ENCODE data around the gene LSM8.
A peak's percentile ranks its signal among the peaks of the same experiment; 100 is the strongest.
"Not testable (repeated sequence)": the region's sequence is repeated elsewhere in the genome, so short reads cannot be mapped to it uniquely, and the experiment has no call there.

The LSM8 gene

DNA sequence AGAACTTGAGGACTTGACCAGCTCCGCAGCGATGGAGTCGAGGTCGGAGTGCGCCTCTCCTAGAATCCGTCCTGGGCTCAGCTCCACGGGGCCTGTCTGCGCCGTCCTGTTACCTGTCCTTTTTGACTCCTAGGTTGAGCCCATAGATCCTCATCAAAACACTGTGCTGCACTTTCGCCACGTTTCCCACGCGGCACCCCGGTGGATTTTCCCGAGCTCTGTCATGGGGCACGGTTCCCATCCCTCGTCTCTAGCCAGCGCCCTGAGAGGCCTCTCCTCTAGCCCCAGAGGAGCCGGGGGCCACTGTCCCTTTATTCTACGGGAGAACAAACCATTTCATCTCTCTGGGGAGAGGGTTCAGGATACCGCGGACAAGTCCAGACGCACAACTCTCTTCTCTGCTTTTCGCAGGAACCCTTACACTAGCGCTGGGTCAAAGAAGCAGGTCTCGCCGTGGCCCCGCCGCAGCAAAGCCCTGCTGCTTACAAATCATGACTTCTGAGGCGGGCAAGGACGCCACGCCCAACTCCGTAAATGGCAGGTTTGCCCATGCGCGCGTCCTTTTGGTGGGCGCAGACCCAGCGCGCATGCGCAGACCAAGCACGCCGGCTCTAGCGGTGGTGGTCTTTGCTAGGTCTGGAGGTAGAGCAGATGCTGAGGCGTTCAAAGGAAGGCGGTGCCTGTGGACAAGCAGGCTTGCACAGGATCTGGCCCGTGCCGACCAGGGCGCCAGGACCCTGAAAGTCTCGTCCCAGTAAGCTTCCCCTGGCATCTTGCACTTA lies 30.3 kb downstream of the LSM8 start:
- DNase-seq: peak; percentile 66 to 70

DNA sequence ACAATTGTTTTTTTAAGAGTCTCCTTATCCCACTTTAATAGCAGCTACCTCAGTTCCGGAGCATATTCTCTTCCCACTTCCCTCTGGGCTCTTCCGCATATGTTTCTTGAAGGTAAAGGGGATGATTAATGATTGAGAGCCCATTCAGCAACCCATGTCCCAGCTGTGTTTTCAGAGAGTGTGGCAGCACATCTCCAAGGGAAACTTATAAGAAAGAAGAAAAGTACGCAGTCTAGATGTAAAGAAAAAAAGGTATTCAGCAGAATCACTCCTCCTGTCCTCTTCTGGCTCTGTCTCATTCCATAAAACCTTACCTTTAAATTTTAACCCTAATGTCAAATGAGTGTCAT lies 30.8 kb downstream of the LSM8 start:
- no peak for DNase-seq

DNA sequence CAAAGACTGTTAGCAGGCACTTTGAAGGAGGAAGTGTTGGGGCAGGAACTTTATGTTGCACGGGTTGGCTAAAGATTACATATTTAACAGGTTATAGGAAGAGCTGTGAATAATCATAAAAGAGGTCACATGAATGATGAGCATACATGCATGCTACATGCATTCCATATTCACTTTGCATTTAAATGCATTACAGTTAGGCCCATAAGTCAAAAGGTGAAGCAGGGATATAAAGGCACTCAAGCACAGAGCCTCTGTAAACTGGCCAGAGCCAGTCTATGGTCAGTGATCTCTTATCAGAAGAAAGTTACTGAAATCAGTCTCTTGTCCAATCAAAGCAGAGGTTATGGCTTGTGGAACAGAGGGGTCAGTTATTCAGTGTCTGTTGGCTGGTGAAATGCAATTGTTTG lies 33.3 kb downstream of the LSM8 start:
- no peak for DNase-seq

DNA sequence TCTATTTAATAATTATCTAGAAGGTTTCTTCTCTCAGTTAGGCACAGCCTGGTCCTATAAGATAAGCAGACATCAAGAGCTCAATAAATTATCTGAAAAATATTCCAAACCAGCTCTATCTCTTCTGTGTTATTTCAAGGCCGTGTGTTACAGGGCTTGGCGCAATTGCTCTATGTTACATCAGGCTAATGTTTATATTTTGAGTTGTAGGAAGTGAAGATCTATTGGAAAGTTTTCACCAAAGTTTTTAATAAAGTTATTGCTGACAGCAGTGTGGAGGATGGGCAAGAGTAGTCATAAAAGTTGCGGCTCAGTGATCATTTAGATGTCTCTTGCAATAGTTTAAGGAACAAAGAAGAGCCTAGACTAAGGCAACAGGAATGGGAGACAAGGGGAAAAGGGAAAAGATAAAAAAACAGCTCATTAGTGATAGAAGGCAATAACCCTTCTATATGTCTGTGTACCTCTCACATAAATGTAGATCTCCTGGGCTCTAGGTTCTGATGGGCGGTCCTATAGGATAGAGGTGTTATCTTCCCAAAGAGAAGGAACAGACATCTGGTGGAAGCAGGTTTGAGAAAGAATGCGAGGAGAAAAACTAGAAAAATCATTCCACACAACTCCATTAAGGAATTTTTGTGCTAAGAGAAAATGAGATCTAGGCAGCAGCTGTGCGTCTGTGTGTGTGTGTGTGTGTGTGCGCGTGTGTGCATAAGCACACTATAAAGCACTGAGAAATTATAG lies 34.6 kb downstream of the LSM8 start:
- DNase-seq: no peak

DNA sequence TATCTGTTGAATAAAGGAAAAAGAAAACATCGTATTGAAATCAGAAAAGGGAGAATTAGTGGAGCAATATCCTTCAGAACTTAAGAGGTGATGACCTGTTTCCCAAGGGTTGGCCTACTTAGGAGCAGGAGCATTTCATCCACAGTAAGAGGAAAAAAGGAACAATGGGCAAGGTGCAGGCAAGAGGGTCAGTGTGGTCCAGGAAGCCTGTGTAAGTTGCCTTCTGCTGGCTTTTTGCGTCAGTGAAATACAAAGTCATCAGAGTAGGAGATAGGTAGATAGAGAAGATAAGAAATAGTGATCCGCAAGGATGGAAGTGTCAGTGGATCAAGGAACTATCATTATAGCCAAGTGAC lies 35.2 kb downstream of the LSM8 start:
- no peak for DNase-seq

DNA sequence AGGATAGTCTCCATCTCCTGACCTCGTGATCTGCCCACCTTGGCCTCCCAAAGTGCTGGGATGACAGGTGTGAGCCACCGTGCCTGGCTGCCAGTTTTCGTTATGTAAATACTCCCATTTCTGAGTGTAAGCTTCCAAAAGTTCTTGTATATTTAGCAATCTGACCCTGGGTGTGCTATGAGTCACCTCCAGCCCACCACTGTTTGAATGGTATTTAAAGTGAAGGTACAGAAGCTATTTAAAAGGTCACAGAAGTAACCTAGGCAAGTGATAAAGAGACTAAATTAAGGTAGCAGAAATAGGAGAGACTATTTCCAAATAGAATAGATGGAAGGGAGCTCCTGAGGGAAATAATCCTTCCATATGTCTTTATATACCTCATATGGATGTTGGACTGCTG lies 36.6 kb downstream of the LSM8 start:
- DNase-seq: no peak

DNA sequence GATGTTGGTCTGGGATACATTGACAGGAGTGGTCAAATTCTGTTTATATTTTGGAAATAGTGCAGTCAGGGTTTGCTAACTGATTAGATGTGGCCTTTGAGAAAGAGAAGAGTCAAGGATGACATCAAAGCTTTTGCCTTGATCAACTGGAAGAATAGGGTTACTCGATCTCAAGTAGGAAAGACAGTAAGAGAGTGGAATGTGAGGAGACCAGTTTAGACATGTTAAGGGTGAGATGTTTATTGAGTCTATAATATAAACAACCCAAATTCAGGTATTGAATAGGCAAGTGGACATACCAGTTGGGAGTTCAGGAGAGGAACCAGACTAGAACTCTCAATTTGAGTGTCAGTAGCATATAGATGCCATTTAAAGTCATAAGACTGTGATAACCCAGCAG lies 38.6 kb downstream of the LSM8 start:
- DNase-seq: no peak

DNA sequence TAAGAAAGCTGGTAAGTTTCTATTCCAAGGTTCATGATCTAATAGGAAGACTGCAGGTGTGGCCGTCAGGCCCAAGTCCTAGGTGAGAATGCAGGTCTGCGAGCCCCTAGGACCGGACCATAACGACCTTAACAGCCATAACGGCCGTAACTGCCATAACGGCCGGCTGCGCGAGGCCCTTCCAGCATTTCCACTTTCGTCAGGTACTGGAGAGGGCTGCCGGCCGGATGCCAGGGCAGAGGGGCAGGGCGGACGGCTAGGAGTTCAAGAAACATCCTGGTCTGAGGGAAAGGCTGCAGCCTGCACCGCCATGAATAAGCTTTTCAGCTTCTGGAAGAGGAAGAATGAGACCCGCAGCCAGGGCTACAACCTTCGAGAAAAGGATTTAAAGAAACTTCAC lies 40.6 kb downstream of the LSM8 start, which contains the start of gene ANKRD7:
ANKRD7 (plus strand) TSS at position 184 of the 400 bp plus-strand sequence; CDS start at position 311, 127 bp downstream.
- DNase-seq: no peak

DNA sequence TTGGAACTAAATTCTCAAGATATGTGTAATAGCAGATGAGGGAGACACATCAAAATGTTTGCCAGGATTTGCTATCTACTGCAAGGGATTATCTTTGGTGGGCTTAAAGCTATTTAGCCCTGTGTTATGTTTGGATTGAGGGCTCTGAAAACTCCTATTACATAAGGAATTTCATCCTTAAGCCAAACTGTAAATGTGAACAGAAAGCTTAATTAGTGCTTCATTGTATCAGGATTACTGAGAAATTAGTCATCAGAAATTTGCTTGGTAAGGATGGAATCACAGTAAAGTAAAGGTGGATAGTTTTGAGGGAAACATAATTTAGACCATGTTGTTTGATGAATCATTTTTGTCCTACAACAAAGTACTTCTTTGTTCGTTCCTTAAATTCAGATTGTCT lies 48.9 kb downstream of the LSM8 start:
- DNase-seq: no peak

DNA sequence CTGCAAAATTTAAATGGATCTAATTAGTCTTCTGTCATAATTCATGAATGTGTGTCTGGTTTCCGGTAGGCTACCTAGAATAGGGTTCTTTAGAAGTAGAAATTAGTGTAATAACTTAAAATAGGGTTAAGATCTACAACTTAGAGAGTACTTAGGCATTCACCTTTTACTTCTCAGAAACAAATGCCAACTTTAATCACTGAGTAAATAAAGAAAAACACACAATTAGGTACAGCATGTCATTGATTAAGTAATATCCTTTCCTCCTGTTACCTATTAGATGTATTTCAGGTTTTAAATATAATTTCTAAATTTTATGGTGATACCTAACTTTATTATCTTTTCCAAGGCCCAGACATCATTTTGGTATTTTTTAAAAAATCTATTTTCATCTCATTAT lies 49.8 kb downstream of the LSM8 start:
- DNase-seq: no peak

DNA sequence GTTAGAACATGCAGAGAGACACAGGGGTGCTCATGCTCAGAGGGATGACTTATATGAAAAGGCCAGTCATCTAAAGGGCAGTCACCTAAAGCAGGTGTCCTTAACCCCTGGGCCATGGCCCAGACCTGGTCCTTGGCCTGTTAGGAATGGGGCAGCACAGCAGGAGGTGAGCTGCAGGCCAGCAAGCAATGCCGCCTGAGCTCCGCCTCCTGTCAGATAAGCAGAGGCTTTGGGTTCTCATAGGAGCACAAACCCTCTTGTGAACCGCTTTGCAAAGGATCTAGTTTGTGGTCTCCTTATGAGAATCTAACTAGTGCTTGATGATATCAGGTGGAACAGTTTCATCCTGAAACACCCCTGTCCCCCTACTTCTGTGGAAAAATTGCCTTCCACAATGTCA lies 55.0 kb downstream of the LSM8 start:
- DNase-seq: no peak

DNA sequence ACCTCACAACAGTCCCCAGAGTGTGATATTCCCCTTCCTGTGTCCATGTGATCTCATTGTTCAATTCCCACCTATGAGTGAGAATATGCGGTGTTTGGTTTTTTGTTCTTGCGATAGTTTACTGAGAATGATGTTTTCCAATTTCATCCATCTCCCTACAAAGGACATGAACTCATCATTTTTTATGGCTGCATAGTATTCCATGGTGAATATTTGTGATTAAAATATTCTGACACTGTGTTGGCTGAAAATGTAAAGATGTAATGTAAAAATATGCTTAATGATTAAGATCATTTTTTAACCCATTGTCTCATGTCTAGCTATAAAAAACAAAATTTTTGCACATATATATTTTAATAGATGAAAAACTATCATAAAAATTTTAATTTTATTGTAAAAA lies 56.4 kb downstream of the LSM8 start:
- DNase-seq: not testable (repeated sequence)
